ENCODE results near the gene GTF2IRD2.
"Not testable (repeated sequence)": the region's sequence is repeated elsewhere in the genome, so short reads cannot be mapped to it uniquely, and the experiment has no call there.

Gene GTF2IRD2

DNA sequence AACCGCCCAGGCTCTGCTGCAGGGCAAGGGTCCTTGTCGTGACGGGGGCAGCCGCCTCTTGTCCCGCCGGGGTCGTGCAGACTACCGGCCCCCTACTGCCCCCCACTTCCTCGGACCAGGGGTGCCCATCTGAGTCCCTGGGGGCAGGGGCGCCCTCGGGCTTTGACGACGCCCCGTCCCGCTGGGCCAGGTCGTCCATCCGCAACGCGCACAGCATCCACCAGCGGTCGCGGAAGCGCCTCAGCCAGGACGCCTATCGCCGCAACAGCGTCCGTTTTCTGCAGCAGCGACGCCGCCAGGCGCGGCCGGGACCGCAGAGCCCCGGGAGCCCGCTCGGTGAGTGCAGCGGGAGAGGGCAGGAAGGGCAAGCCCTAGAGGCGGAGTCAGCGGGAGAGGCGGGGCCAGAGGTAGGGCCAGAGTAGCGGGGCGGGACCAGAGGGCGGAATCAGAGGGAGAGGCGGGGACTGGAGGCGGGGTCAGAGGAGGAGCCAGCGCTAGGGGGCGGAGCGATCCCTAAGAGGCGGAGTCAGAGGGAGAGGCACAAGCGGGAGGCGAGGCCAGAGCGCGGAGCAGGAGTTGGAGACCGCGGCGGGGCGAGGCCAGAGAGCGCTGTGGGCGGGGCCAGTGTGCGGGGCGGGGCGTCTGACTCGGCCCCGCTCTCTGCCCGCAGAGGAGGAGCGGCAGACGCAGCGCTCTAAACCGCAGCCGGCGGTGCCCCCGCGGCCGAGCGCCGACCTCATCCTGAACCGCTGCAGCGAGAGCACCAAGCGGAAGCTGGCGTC, 62.8 kb downstream of the GTF2IRD2 start:
- peak; percentile 90 to 95 (median 91) for DNase-seq (ENCODE audit: low read depth in 3 of 3)

GRCh38 chr7:74783595-74783994, 67.8 kb downstream of the GTF2IRD2 start:
- DNase-seq (ENCODE audit: low read depth in 3 of 3), result not testable (repeated sequence)

DNA sequence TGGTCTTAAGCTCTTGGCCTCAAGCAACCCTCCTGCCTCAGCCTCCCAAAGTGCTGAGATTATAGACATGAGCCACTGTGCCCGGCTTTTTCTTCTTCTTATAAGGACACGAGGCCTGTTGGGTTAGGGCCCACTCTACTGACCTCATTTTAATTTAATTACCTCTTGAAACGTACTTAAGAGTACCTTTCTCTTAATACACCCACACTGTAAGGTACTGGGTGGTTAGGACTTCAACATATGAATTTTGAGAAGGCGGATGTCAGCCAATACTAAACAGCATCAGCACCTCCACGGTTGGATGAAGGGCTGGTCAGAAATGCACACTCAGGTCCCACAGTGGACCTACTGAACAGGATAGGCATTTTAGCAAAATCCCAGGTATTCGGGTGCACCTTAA, 69.7 kb downstream of the GTF2IRD2 start:
- DNase-seq (ENCODE audit: low read depth in 3 of 3), result not testable (repeated sequence)

GRCh38 chr7:74779053-74779452, 72.4 kb downstream of the GTF2IRD2 start:
- not testable (repeated sequence) for DNase-seq (ENCODE audit: low read depth in 3 of 3)

DNA sequence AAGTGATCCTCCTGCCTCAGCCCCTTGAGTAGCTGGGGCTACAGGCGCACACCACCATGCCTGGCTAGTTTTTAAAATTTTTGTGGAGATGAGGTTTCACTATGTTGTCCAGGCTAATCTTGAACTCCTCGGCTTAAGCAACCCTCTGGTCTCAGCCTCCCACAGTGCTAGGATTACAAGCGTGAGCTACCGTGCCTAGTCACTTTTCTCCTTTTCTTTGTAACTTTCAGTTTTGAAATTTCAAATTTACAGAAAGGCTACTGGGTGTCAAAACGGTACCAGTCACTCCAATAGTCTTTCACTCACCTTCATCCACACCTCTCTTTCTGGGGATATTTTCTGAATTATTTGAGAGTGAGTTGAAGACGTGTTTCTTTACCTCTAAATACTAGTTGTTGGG, 76.3 kb downstream of the GTF2IRD2 start:
- not testable (repeated sequence) for DNase-seq (ENCODE audit: low read depth in 3 of 3)

- not testable (repeated sequence) for DNase-seq (ENCODE audit: low read depth in 3 of 3)
Measured at GRCh38 chr7:74773760-74774750, 77.3 kb downstream of the GTF2IRD2 start, which contains the start of gene NCF1. Gene NCF1, plus strand, starts transcription at chr7:74774011. Its CDS starts 21 bp downstream, at chr7:74774032.

DNA sequence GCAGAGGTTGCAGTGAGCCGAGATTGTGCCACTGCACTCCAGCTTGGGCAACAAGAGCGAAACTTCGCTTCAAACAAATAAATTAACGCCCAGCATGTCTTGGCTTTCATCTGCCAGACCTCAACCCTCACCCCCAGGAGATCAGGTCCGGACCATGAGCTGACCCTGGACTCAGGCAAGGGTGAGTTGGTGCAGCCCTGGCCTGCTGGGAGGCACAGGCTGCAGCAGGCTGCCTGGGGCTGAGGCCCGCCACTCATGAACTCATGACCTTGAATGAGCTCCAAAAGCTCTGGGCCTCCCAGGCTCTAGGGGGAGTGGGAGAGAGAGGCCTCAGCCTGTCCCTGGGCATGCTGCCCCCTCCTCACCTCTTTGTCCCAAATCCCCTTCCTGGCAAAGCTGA, 79.3 kb downstream of the GTF2IRD2 start:
- not testable (repeated sequence) for DNase-seq (ENCODE audit: low read depth in 3 of 3)

DNA sequence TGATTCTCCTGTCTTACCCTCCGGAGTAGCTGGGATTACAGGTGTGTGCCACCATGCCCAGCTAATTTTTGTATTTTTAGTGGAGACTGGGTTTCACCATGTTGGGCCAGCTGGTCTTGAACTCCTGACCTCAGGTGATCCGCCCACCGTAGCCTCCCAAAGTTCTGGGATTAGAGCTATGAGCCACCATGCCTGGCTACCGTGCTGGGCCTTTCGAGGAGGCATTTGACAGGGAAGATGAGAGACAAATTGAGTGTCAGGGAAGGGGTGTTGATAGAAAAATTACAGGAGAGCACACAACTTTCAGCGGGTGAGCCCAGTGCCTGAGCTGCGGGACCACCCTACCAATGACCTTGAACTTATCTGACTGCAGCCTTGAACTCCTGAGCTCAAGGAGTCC, 81.3 kb downstream of the GTF2IRD2 start:
- not testable (repeated sequence) for DNase-seq (ENCODE audit: low read depth in 3 of 3)

DNA sequence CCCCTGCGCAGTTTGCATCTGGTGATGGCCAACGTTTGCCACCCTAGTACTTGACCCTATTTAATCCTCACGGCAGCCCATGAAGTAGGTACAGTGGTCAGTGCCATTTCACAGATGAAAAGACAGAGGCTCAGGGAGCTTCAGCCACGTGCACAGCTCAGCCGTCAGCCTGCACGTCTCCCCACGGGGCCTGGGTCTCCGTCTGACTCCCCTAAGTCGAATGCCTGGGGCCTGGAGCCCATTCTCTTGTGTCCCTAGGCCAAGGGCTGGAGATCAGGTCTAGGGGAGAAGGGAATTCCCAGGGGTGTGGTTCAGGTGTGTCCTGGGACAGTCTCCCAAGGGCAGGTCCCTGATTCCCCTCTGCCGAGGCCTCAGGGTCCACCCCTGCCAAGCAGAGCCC, 84.4 kb downstream of the GTF2IRD2 start:
- not testable (repeated sequence) for DNase-seq (ENCODE audit: low read depth in 3 of 3)

DNA sequence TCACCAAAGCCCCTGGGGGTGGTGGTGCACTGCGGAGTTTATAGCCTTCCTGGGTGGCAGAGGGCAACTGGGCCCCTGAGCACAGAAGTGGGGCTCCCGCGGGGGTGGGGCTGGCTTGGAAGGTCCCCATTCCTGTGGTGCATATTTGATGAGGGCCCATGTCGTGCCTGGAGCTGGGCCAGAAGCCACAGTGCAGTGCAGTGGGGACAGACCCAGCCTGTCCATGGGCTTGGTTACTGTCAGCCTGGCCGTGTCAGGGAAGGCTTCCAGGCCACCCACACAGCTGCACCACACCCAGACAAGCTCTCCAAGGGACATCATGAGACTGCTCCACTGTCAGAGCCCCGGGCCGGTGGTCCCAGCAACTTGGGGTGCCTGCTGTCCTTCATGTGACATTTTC, 84.9 kb downstream of the GTF2IRD2 start:
- DNase-seq (ENCODE audit: low read depth in 3 of 3), result not testable (repeated sequence)

DNA sequence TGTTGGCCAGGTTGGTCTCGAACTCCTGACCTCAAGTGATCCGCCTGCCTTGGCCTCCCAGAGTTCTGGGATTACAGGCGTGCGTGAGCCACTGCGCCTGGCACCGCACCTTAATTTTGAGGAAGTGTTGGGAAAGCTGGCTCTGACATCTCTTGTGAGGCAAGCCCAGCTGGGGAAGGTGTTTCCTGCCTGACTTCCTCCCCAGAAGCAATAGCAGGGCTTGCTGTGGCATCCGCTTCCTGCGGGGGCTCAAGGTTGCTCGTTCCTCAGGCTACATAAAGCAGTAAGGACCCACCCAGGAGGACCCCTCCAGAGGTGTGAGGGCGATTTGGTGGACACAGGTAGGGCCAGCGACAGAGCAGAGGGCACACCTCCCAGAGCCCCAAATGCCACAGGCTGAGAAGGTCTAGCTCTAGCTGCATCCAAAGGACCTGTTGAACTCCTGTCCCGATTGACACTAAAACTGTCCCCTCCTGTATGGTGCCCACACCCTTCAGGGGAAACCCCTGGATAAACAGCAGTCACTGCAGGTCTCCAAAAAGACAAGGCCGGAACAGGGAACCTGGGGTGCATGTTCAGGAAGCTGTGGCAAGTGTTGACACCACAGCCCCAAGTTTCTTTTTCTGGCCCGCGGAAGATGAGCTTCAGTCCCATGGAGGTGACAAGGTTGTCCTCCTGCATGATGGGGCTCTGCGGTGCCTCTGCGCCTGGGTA, 86.0 kb downstream of the GTF2IRD2 start:
- DNase-seq (ENCODE audit: low read depth in 3 of 3), result not testable (repeated sequence)

DNA sequence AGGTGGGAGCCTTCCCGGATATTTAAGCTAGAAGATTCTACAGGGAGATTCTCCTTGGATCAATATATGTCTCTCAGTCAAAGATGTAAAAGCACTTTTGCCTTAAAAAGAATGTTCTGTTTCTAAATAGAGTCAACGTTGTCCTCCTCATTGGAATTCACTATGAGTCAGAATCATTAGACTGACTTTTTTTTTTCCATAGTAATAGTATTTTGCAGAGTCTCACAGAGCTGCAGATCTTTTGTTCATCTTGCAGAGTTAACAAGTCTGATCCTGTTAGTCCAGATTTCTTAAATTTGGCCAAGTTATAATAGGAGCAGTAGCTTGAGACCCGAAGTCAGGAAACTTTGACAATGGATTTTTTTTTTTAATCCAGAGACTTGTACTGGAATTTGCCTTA, 92.4 kb downstream of the GTF2IRD2 start:
- DNase-seq (ENCODE audit: low read depth in 3 of 3), result not testable (repeated sequence)

GRCh38 chr7:74758268-74758667, 93.1 kb downstream of the GTF2IRD2 start:
- not testable (repeated sequence) for DNase-seq (ENCODE audit: low read depth in 3 of 3)

GRCh38 chr7:74756673-74757072, 94.7 kb downstream of the GTF2IRD2 start:
- not testable (repeated sequence) for DNase-seq (ENCODE audit: low read depth in 3 of 3)

DNA sequence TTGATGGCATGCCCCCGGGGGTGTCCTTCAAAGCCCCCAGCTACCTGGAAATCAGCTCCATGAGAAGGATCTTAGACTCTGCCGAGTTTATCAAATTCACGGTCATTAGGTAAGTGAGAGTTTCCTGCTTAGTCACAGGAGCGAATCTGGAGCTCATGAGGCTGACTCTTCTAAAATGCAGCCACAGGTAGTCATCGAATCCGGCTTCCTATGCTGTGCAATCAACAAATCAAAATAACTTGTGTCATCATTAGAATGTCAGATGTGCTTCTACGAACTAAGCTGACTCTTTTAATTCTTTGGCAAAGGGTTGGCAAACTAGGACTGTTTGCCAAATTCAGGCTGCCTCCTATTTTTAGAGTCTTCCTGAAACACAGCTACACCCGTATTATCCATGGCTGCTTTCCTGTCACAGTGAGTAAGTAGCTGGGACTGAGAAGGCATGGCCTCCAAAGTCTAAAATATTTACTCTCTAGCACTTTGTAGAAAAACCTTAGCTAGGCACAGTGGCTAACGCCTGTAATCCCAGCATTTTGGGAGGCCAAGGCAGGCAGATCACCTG, 97.4 kb downstream of the GTF2IRD2 start:
- not testable (repeated sequence) for DNase-seq (ENCODE audit: low read depth in 3 of 3)

Data from stimulated activated CD4-positive, alpha-beta T cell treated with anti-CD3 and anti-CD28 coated beads, TNF-alpha, amount 100 ng/mL, for 24 hours (primary cell).